Panc1 (cell line): ENCODE results near the gene UBE2J2.
"Not testable (repeated sequence)": the region's sequence is repeated elsewhere in the genome, so short reads cannot be mapped to it uniquely, and the experiment has no call there.

Experiments used
- POLR2AphosphoS5 ChIP-seq: IDR thresholded peaks from 2 replicates; pipeline ENCODE4 v1.6.1; 2012; ENCODE audit warnings: mild to moderate bottlenecking, low read depth, low read length, moderate library complexity
- SIN3A ChIP-seq: IDR thresholded peaks from 2 replicates; pipeline ENCODE4 v1.6.1; 2012; ENCODE audit warnings: low read depth, mild to moderate bottlenecking, low read length, moderate library complexity, borderline replicate concordance; ENCODE audit not compliant: insufficient read depth
- TCF7L2 ChIP-seq: IDR thresholded peaks from 2 replicates; pipeline ENCODE4 v1.6.1; 2011; ENCODE audit warnings: mild to moderate bottlenecking, low read depth, low read length, inconsistent platforms
- TF ChIP-seq, protein P1 (sequence below): fragments of 450-650 bp; IDR thresholded peaks from 2 replicates; pipeline ENCODE4 v1.5.1; 2017; ENCODE audit warnings: mild to moderate bottlenecking
- TF ChIP-seq, protein P2 (sequence below), 2 experiments: IDR thresholded peaks; 2 replicates each; pipeline ENCODE4 v1.6.1; 2011 to 2012; ENCODE audit warnings: low read depth in 2 of 2, control low read depth in 1 of 2, low read length in 1 of 2, mild to moderate bottlenecking in 1 of 2, moderate library complexity in 1 of 2; ENCODE audit not compliant: insufficient read depth in 1 of 2

DNA sequence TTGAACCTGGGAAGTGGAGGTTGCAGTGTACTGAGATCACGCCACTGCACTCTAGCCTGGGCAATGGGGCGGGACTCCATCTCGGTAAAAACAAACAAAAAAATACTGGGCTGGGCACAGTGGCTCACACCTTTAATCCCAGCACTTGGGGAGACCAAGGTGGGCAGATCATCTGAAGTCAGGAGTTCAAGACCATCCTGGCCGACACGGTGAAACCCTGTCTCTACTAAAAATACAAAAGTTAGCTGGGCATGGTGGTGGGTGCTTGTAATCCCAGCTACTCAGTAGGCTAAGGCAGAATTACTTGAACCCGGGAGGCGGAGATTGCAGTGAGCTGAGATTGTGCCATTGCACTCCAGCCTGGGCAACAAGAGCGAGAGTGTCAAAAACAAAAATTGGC is 42.5 kb upstream of the UBE2J2 start:
- TF ChIP-seq, protein P1, sequence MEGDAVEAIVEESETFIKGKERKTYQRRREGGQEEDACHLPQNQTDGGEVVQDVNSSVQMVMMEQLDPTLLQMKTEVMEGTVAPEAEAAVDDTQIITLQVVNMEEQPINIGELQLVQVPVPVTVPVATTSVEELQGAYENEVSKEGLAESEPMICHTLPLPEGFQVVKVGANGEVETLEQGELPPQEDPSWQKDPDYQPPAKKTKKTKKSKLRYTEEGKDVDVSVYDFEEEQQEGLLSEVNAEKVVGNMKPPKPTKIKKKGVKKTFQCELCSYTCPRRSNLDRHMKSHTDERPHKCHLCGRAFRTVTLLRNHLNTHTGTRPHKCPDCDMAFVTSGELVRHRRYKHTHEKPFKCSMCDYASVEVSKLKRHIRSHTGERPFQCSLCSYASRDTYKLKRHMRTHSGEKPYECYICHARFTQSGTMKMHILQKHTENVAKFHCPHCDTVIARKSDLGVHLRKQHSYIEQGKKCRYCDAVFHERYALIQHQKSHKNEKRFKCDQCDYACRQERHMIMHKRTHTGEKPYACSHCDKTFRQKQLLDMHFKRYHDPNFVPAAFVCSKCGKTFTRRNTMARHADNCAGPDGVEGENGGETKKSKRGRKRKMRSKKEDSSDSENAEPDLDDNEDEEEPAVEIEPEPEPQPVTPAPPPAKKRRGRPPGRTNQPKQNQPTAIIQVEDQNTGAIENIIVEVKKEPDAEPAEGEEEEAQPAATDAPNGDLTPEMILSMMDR: not testable (repeated sequence)
- not testable (repeated sequence) for TF ChIP-seq SIN3A, TCF7L2, POLR2AphosphoS5
- TF ChIP-seq, protein P2, sequence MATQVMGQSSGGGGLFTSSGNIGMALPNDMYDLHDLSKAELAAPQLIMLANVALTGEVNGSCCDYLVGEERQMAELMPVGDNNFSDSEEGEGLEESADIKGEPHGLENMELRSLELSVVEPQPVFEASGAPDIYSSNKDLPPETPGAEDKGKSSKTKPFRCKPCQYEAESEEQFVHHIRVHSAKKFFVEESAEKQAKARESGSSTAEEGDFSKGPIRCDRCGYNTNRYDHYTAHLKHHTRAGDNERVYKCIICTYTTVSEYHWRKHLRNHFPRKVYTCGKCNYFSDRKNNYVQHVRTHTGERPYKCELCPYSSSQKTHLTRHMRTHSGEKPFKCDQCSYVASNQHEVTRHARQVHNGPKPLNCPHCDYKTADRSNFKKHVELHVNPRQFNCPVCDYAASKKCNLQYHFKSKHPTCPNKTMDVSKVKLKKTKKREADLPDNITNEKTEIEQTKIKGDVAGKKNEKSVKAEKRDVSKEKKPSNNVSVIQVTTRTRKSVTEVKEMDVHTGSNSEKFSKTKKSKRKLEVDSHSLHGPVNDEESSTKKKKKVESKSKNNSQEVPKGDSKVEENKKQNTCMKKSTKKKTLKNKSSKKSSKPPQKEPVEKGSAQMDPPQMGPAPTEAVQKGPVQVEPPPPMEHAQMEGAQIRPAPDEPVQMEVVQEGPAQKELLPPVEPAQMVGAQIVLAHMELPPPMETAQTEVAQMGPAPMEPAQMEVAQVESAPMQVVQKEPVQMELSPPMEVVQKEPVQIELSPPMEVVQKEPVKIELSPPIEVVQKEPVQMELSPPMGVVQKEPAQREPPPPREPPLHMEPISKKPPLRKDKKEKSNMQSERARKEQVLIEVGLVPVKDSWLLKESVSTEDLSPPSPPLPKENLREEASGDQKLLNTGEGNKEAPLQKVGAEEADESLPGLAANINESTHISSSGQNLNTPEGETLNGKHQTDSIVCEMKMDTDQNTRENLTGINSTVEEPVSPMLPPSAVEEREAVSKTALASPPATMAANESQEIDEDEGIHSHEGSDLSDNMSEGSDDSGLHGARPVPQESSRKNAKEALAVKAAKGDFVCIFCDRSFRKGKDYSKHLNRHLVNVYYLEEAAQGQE (IDR thresholded peaks at IDR 0.05; ENCODE audit: insufficient read depth in 1 of 2, low read depth in 2 of 2, low read length in 1 of 2): not testable (repeated sequence)
